Kidney epithelial cell (primary cell): Measurements from ENCODE around the gene PAEP. TPM values are rescaled to one million over a fixed set of nuclear protein-coding genes. Genes with fewer than 3 reads are reported as not detected.

Experiments used
- DNase-seq: peaks from one replicate; pipeline ENCODE4 v3.0.0-alpha.2; 2010; ENCODE audit warnings: low read depth
- H3K27me3 ChIP-seq: 2 replicates; pipeline ENCODE4 v1.6.0; 2011; ENCODE audit warnings: low read length; ENCODE audit not compliant: control insufficient read depth, insufficient read depth
- H3K36me3 ChIP-seq: 2 replicates; pipeline ENCODE4 v1.5.1; 2011; ENCODE audit warnings: low read length; ENCODE audit not compliant: control insufficient read depth, insufficient read depth
- H3K4me3 ChIP-seq: 2 replicates; pipeline ENCODE4 v1.5.1; 2011; ENCODE audit warnings: low read depth, mild to moderate bottlenecking, control low read depth, low read length
- total RNA-seq: library from RNA; depleted of rRNA; stranded (reverse); fragments of >200 nt; gene quantifications from 2 replicates; pipeline ENCODE4 v1.2.3, GENCODE V29; 2015
- TF ChIP-seq, protein P1 (sequence below): IDR thresholded peaks from 2 replicates; pipeline ENCODE4 v1.5.1; 2011; ENCODE audit warnings: mild to moderate bottlenecking, moderate library complexity, low read length, control low read depth, inconsistent platforms; ENCODE audit not compliant: insufficient read depth, poor library complexity, severe bottlenecking

PAEP gene
- total RNA-seq, 1 donor from 2014 or later = not detected

DNA sequence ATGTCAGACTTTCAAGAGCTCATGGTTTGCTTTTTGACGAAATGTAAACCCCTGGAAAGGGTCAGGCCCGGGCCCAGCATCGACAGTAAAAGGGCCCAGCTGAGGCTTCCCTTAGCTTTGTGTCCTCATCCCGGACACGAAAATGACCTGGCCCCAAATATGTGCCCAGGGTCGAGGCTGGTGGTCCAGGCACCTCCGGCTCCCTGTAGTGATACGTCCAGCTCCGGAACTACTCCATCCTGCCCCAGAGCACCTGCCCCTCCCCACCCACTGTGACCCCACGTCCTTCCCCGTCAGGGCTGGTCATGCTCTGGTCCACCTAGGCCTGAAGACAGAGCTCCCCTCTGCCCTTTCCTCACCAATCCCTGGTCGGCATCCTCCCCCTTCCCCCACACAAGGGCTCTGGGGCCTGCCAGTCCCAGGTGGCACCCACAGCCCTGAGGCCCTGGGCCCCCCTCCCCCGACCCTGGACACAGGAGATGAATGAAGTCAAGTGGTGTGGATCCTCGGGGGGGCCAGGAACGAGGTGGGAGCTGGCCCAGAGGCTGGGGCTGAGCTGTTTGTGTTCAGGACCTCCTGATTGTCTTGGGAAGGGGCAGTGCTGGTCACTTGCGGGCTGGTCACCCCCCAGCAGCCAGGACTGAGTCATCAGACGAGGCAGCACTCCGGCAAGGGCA lies 9.4 kb upstream of the PAEP start:
- Histone ChIP-seq H3K27me3 (no peaks in the 10 kb centered on the region), H3K4me3 (no peak overlapping the region), H3K36me3 (no peaks in the 10 kb centered on the region)
- TF ChIP-seq, protein P1, sequence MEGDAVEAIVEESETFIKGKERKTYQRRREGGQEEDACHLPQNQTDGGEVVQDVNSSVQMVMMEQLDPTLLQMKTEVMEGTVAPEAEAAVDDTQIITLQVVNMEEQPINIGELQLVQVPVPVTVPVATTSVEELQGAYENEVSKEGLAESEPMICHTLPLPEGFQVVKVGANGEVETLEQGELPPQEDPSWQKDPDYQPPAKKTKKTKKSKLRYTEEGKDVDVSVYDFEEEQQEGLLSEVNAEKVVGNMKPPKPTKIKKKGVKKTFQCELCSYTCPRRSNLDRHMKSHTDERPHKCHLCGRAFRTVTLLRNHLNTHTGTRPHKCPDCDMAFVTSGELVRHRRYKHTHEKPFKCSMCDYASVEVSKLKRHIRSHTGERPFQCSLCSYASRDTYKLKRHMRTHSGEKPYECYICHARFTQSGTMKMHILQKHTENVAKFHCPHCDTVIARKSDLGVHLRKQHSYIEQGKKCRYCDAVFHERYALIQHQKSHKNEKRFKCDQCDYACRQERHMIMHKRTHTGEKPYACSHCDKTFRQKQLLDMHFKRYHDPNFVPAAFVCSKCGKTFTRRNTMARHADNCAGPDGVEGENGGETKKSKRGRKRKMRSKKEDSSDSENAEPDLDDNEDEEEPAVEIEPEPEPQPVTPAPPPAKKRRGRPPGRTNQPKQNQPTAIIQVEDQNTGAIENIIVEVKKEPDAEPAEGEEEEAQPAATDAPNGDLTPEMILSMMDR = no peak
- DNase-seq = no peak

DNA sequence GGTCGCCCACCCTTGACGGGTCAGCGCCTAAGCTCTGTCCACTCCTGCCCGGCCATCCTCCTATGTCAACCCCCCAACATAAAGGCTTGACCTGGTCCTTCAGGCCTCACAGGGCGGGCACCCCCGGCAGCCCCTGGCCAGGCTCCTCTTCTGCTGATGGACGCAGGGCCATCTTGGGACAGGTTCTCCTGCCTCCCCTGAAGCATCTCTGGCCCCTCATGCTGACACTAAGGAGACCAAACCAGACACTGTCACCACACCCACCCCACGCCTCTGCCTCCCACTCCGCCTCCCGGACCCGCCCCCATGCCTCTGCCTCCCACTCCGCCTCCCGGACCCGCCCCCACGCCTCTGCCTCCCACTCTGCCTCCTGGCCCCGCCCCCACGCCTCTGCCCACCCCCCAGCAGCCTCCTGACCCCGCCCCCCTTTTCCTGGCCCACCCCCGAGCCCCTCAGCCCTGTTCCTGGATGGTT lies 8.8 kb upstream of the PAEP start:
- H3K36me3 ChIP-seq = no peaks in the 10 kb centered on the region
- DNase-seq = no peak
- no peak overlapping the region for H3K4me3 ChIP-seq
- TF ChIP-seq, protein P1 = no peak
- no peaks in the 10 kb centered on the region for H3K27me3 ChIP-seq

DNA sequence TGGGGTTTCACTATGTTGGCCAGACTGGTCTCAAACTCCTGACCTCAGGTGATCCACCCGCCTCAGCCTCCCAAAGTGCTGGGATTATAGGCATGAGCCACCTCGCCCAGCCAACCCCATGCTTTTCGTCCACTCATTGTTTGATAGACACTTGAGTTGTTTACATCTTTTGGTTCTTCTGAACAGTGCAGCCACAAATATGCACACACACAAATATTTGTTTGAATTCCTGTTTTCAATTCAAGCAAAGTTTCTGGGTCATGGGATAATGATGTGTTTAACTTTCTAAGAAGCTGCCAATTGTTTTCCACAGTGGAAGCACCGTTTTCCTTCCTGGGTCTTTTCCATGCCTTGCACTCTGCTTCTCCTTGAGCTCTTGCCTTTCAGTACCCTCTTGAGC lies 6.8 kb upstream of the PAEP start:
- no peaks in the 10 kb centered on the region for H3K36me3 ChIP-seq
- H3K4me3 ChIP-seq = no peak overlapping the region
- TF ChIP-seq, protein P1 = no peak
- H3K27me3 ChIP-seq = no peaks in the 10 kb centered on the region
- DNase-seq = no peak

DNA sequence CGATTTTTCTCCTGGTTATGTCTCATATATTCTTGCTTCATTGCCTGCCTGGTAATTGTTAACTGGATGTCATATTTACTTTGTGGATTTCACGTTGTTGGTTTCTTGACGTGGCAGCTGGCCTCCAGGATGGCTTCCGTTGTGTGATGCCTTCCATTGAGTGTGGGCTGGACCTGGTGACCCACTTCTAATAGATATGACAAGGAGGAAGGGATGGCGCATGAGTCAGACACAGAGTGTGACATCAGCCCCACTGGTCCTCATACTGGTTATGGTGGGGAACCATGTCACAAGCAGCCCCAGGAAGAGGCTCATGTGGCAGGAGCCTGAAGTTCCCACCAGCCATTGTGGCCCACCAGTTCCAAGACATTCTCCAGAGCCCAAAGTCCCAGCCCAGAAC lies 6.4 kb upstream of the PAEP start:
- DNase-seq = no peak
- no peak overlapping the region for H3K4me3 ChIP-seq
- no peaks in the 10 kb centered on the region for H3K27me3 ChIP-seq
- TF ChIP-seq, protein P1 = no peak
- no peaks in the 10 kb centered on the region for H3K36me3 ChIP-seq

DNA sequence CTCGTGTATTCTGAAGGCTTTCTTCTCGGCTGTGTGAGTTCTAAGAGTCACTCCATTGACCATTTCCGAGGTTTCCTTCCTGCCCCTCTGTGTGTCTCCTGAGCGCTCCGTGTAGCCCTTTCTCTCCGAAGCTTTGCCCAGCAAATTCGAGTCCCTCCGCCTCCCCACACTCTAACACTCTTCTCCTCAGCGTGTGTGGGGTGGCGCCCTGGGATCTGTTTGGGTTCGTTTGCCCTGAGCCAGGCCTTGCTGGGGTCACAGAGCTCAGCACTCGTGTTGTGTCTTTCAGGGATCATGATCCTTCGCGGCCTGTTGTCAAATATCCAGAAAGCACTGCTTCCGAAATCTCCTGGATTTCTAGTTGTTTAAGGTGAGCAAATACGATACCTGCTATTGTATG lies 5.6 kb upstream of the PAEP start:
- Histone ChIP-seq H3K27me3 (no peaks in the 10 kb centered on the region), H3K4me3 (no peak overlapping the region), H3K36me3 (no peaks in the 10 kb centered on the region)
- DNase-seq = no peak
- TF ChIP-seq, protein P1 = no peak

DNA sequence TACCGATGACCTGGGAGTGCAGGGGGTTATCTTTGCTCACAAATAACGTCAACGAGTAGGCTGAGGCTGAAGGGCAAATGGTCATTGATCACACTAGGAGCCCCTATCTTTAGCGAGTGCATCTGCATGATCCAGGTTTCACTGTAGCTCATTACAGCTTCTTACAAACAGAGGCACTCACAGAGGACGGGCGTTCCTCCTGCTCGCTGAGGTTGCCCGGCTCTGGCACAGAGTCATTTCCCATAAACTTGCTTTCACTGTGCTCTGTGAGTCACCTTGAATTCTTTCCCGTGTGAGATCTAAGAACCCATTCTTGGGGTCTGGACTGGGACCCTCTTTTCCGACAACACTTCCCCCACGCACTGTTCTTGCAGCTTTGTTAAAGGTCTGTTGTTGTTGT lies 1.9 kb upstream of the PAEP start:
- TF ChIP-seq, protein P1 = no peak
- no peak for DNase-seq

More for the DNA sequence above, 1.9 kb upstream of the PAEP start:
- no peak overlapping the region for H3K4me3 ChIP-seq
- H3K36me3 ChIP-seq = no peaks in the 10 kb centered on the region
- H3K27me3 ChIP-seq = no peaks in the 10 kb centered on the region
